GM23248 (cell line): Measurements from ENCODE around the gene CST6.

Experiments used
- EZH2 ChIP-seq: fragments of 200-600 bp; sonication (generic); IDR thresholded peaks from 2 replicates; pipeline ENCODE4 v1.6.1; 2018; ENCODE audit warnings: antibody characterized with exemption, mild to moderate bottlenecking; ENCODE audit not compliant: insufficient read depth, poor library complexity, severe bottlenecking
- EZH2phosphoT487 ChIP-seq: fragments of 200-600 bp; sonication (generic); IDR thresholded peaks from 2 replicates; pipeline ENCODE4 v1.6.1; 2018; ENCODE audit warnings: antibody characterized with exemption, moderate library complexity, mild to moderate bottlenecking, low read depth; ENCODE audit not compliant: insufficient read depth

- TF ChIP-seq EZH2 (no peak), EZH2phosphoT487 (no peak)
Observed at GRCh38 chr11:66050581-66051231, 38.9 kb downstream of the CST6 start.
